SU-DHL-6 (cell line): ENCODE data around the gene CNTN4.

ENCODE experiments used
- H2AFZ ChIP-seq: fragments of 200-600 bp; sonication (generic); 2 replicates; pipeline ENCODE4 v1.6.1; 2014; ENCODE audit warnings: low read depth, mild to moderate bottlenecking, moderate library complexity, mixed read lengths, antibody characterized with exemption, low read length; ENCODE audit not compliant: severe bottlenecking
- H3F3A ChIP-seq: fragments of 200-600 bp; shearing (Covaris generic); 2 replicates; pipeline ENCODE4 v1.6.0; 2016; ENCODE audit warnings: antibody characterized with exemption, mild to moderate bottlenecking; ENCODE audit not compliant: insufficient read depth
- H3K27ac ChIP-seq: fragments of 200-600 bp; sonication (generic); 2 replicates; pipeline ENCODE4 v1.5.1; 2016; ENCODE audit warnings: low read depth, mild to moderate bottlenecking, low read length, moderate library complexity, mixed read lengths
- H3K27me3 ChIP-seq: fragments of 200-600 bp; sonication (generic), shearing (Covaris generic); 2 replicates; pipeline ENCODE4 v1.6.0; 2014; ENCODE audit warnings: mild to moderate bottlenecking, low read length
- H3K36me3 ChIP-seq: fragments of 200-600 bp; sonication (generic); 2 replicates; pipeline ENCODE4 v1.6.1; 2014; ENCODE audit warnings: mild to moderate bottlenecking, low read length, mixed read lengths
- H3K4me2 ChIP-seq: fragments of 300-600, 200-600 bp; shearing (Covaris generic), sonication (generic); 2 replicates; pipeline ENCODE4 v1.6.0; 2014; ENCODE audit warnings: low read length, low read depth, mild to moderate bottlenecking; ENCODE audit not compliant: poor library complexity, severe bottlenecking
- H3K4me3 ChIP-seq: fragments of 200-600 bp; sonication (generic); 2 replicates; pipeline ENCODE4 v1.5.1; 2014; ENCODE audit warnings: antibody characterized with exemption, low read length, mild to moderate bottlenecking, mixed read lengths; ENCODE audit not compliant: insufficient read depth, poor library complexity, severe bottlenecking
- H3K79me2 ChIP-seq: fragments of 200-600 bp; sonication (generic); 2 replicates; pipeline ENCODE4 v1.6.1; 2014; ENCODE audit warnings: mild to moderate bottlenecking, low read length, moderate library complexity; ENCODE audit not compliant: insufficient read depth
- H3K9ac ChIP-seq: fragments of 200-600 bp; sonication (generic); 2 replicates; pipeline ENCODE4 v1.7.0; 2014; ENCODE audit warnings: mild to moderate bottlenecking, low read length
- H3K9me2 ChIP-seq: fragments of 200-600 bp; sonication (generic); replicated peaks from 2 replicates; pipeline ENCODE4 v1.6.1; 2014; ENCODE audit warnings: low read length; ENCODE audit not compliant: insufficient read depth
- H3K9me3 ChIP-seq: fragments of 200-600 bp; sonication (generic); 2 replicates; pipeline ENCODE4 v1.6.1; 2014; ENCODE audit warnings: low read length, mixed read lengths; ENCODE audit not compliant: insufficient read depth
- H4K20me1 ChIP-seq: fragments of 200-600 bp; sonication (generic); 2 replicates; pipeline ENCODE4 v1.6.1; 2014; ENCODE audit warnings: low read depth, mild to moderate bottlenecking, antibody characterized with exemption, low read length, moderate library complexity, mixed read lengths
- EZH2phosphoT487 ChIP-seq: fragments of 200-600 bp; sonication (generic), shearing (Covaris generic); conservative IDR thresholded peaks from 2 replicates; pipeline ENCODE4 v1.6.1; 2018; ENCODE audit warnings: mild to moderate bottlenecking, antibody characterized with exemption, low read length, moderate library complexity, mixed read lengths
- TF ChIP-seq, protein P1 (sequence below): fragments of 200-600 bp; sonication (generic); IDR thresholded peaks from one replicate; pipeline ENCODE4 v1.5.1; 2017; ENCODE audit warnings: antibody characterized with exemption, mild to moderate bottlenecking, low read length, moderate library complexity; ENCODE audit not compliant: insufficient read depth, poor library complexity, severe bottlenecking

CNTN4 gene

GRCh38 chr3:2823437-2824211, 725.0 kb downstream of the CNTN4 start:
- Histone ChIP-seq H3K4me2 (no peak overlapping the region), H3F3A (no peaks in the 10 kb centered on the region), H3K9me3 (no peaks in the 10 kb centered on the region)

DNA sequence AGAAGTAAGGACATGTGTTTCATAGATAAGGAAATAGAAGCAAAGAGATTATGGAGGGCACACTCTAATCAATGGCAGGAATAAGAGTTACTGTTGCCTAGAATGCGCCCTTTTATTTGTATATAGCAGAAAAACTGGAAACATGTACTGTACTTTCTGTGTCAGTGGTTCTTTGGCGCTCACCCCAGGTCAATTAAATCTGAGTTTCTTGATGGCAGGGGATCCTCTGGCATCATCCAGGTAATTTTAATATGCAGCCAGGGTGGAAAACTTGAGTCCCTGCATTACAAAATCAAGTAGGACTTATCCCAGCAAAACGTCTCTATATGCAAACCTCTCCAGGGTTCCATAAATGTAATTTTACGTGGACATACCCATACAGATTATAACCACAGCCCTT, 727.4 kb downstream of the CNTN4 start:
- Histone ChIP-seq H2AFZ (no peak overlapping the region), H3K36me3 (no peaks in the 10 kb centered on the region), H3K4me3 (no peak overlapping the region), H3F3A (no peaks in the 10 kb centered on the region), H3K27ac (no peak overlapping the region), H3K4me2 (no peak overlapping the region), H3K9me3 (no peaks in the 10 kb centered on the region), H4K20me1 (no peaks in the 10 kb centered on the region), H3K79me2 (no peaks in the 10 kb centered on the region), H3K9me2 (no peaks in the 10 kb centered on the region), H3K9ac (no peak overlapping the region), H3K27me3 (no peaks in the 10 kb centered on the region)
- TF ChIP-seq EZH2phosphoT487: no peak
- TF ChIP-seq, protein P1, sequence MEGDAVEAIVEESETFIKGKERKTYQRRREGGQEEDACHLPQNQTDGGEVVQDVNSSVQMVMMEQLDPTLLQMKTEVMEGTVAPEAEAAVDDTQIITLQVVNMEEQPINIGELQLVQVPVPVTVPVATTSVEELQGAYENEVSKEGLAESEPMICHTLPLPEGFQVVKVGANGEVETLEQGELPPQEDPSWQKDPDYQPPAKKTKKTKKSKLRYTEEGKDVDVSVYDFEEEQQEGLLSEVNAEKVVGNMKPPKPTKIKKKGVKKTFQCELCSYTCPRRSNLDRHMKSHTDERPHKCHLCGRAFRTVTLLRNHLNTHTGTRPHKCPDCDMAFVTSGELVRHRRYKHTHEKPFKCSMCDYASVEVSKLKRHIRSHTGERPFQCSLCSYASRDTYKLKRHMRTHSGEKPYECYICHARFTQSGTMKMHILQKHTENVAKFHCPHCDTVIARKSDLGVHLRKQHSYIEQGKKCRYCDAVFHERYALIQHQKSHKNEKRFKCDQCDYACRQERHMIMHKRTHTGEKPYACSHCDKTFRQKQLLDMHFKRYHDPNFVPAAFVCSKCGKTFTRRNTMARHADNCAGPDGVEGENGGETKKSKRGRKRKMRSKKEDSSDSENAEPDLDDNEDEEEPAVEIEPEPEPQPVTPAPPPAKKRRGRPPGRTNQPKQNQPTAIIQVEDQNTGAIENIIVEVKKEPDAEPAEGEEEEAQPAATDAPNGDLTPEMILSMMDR: no peak

More at GRCh38 chr3:2823437-2824211, 725.0 kb downstream of the CNTN4 start:
- Histone ChIP-seq H4K20me1 (no peaks in the 10 kb centered on the region), H3K27me3 (no peaks in the 10 kb centered on the region), H3K4me3 (no peak overlapping the region), H2AFZ (no peak overlapping the region), H3K9ac (no peak overlapping the region), H3K9me2 (no peaks in the 10 kb centered on the region), H3K27ac (no peak overlapping the region), H3K36me3 (no peaks in the 10 kb centered on the region), H3K79me2 (no peaks in the 10 kb centered on the region)
- no peak for TF ChIP-seq EZH2phosphoT487
- TF ChIP-seq, protein P1: no peak

DNA sequence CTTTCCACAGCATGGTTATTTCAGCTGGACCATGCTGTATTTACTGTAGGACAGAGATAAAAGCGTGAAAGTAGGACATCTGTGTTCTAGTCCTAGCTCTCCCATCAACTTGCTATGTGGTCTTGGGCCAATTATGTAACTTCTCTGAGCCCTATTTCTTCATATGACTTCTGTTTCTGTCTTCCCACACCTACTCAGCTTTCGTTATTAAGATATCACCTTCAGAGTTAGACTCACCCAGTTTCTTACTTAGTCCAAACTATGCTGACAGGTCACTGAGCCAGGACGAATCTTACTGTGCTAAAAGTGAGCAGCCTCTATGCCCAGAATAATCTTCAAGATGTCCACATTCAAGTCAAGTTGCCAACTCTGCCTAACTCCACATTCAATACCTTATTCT, 727.8 kb downstream of the CNTN4 start:
- Histone ChIP-seq H3K4me3 (no peak overlapping the region), H3K9me3 (no peaks in the 10 kb centered on the region), H3K27ac (no peak overlapping the region), H3K4me2 (no peak overlapping the region), H3K79me2 (no peaks in the 10 kb centered on the region), H3K27me3 (no peaks in the 10 kb centered on the region), H3K9me2 (no peaks in the 10 kb centered on the region), H3K9ac (no peak overlapping the region), H3K36me3 (no peaks in the 10 kb centered on the region), H2AFZ (no peak overlapping the region), H3F3A (no peaks in the 10 kb centered on the region), H4K20me1 (no peaks in the 10 kb centered on the region)
- TF ChIP-seq EZH2phosphoT487: no peak
- TF ChIP-seq, protein P1: no peak
